ENCODE measurements around the gene ADD3. TPM values are rescaled to one million over a fixed set of nuclear protein-coding genes. Genes with fewer than 3 reads are reported as not detected.

The ADD3 gene
- total RNA-seq, 1 experiment from 2014 or later = 32.4 TPM

GRCh38 chr10:110107887-110108286, 100.1 kb downstream of the ADD3 start:
- Histone ChIP-seq H3K27me3 (ENCODE audit: control insufficient read depth, insufficient read depth, low read length) (no peaks in the 10 kb centered on the region), H3K36me3 (ENCODE audit: control insufficient read depth, insufficient read depth, low read length) (no peaks in the 10 kb centered on the region), H3K27ac (ENCODE audit: low read length) (no peak overlapping the region), H3K4me1 (ENCODE audit: control insufficient read depth, insufficient read depth, low read length) (no peaks in the 10 kb centered on the region), H3K9me3 (ENCODE audit: control insufficient read depth, insufficient read depth, low read depth, low read length) (no peaks in the 10 kb centered on the region), H3K4me3 (ENCODE audit: low read depth in 2 of 2, low read length in 2 of 2) (no peak overlapping the region)
- TF ChIP-seq REST (IDR thresholded peaks at IDR 0.05; ENCODE audit: insufficient read depth in 1 of 2, low read depth in 2 of 2, low read length in 1 of 2) (no peak), CTCF (IDR thresholded peaks at IDR 0.05) (no peak), TCF7L2 (IDR thresholded peaks at IDR 0.05; ENCODE audit: low read depth, low read length) (no peak), SIN3A (IDR thresholded peaks at IDR 0.05; ENCODE audit: borderline replicate concordance, insufficient read depth, low read depth, low read length) (no peak), POLR2AphosphoS5 (IDR thresholded peaks at IDR 0.05; ENCODE audit: low read depth, low read length) (no peak)
- ChIA-PET CTCF (no interaction called here), POLR2A (no interaction called here)
- BruUV-seq (replicated peaks) = no TSS peak
- in situ Hi-C loops (cut with HindIII; ENCODE audit: low pct_unique_long_range_greater_than_20kb, low sequenced_read_pairs) = no loop called here
- intact Hi-C loops (cut with micrococcal nuclease; ENCODE audit: unreplicated experiment) = no loop called here
- ATAC-seq (no peak), DNase-seq (ENCODE audit: low read depth, low spot score) (no peak)

GRCh38 chr10:110109511-110109910, 101.7 kb downstream of the ADD3 start:
- no peak overlapping the region for H3K27ac ChIP-seq (ENCODE audit: low read length)
- H3K9me3 ChIP-seq (ENCODE audit: control insufficient read depth, insufficient read depth, low read depth, low read length) = no peaks in the 10 kb centered on the region
- no peaks in the 10 kb centered on the region for H3K36me3 ChIP-seq (ENCODE audit: control insufficient read depth, insufficient read depth, low read length)
- H3K4me1 ChIP-seq (ENCODE audit: control insufficient read depth, insufficient read depth, low read length) = no peaks in the 10 kb centered on the region
- no TSS peak for BruUV-seq (replicated peaks)
- no peak overlapping the region for H3K4me3 ChIP-seq (ENCODE audit: low read depth in 2 of 2, low read length in 2 of 2)
- no peak for DNase-seq (ENCODE audit: low read depth, low spot score)
- ATAC-seq = no peak
- intact Hi-C loops (cut with micrococcal nuclease; ENCODE audit: unreplicated experiment) (no loop called here), in situ Hi-C loops (cut with HindIII; ENCODE audit: low pct_unique_long_range_greater_than_20kb, low sequenced_read_pairs) (no loop called here)
- no peaks in the 10 kb centered on the region for H3K27me3 ChIP-seq (ENCODE audit: control insufficient read depth, insufficient read depth, low read length)
- POLR2A ChIA-PET = no interaction called here
- CTCF ChIA-PET = no interaction called here
- TF ChIP-seq REST (IDR thresholded peaks at IDR 0.05; ENCODE audit: insufficient read depth in 1 of 2, low read depth in 2 of 2, low read length in 1 of 2) = no peak
- no peak for TF ChIP-seq TCF7L2 (IDR thresholded peaks at IDR 0.05; ENCODE audit: low read depth, low read length)
- TF ChIP-seq SIN3A (IDR thresholded peaks at IDR 0.05; ENCODE audit: borderline replicate concordance, insufficient read depth, low read depth, low read length) = no peak
- TF ChIP-seq CTCF (IDR thresholded peaks at IDR 0.05) = no peak
- no peak for TF ChIP-seq POLR2AphosphoS5 (IDR thresholded peaks at IDR 0.05; ENCODE audit: low read depth, low read length)

All from Panc1 (cell line).